Progenitor cell of endocrine pancreas (in vitro differentiated cells): ENCODE results near the gene DRD2. TPM values are rescaled to one million over a fixed set of nuclear protein-coding genes. Genes with fewer than 3 reads are reported as not detected.

Source experiments
- DNase-seq: peaks from one replicate; pipeline ENCODE4 v3.0.0; 2021; ENCODE audit warnings: low spot score; ENCODE audit not compliant: unreplicated experiment
- H3K27ac Mint-ChIP-seq: 2 replicates; pipeline ENCODE4 v1.8.0; 2021; ENCODE audit warnings: mild to moderate bottlenecking, moderate library complexity, mixed read lengths
- H3K27me3 Mint-ChIP-seq: 2 replicates; pipeline ENCODE4 v1.8.0; 2021; ENCODE audit warnings: mixed read lengths
- H3K36me3 Mint-ChIP-seq: 2 replicates; pipeline ENCODE4 v1.8.0; 2022; ENCODE audit warnings: mixed read lengths; ENCODE audit not compliant: insufficient read depth
- H3K4me1 Mint-ChIP-seq: 2 replicates; pipeline ENCODE4 v1.8.0; 2021; ENCODE audit warnings: low read depth, mixed read lengths
- H3K4me3 Mint-ChIP-seq: 2 replicates; pipeline ENCODE4 v1.8.0; 2021; ENCODE audit warnings: low read depth, mild to moderate bottlenecking, moderate library complexity, mixed read lengths
- H3K9me3 Mint-ChIP-seq: 2 replicates; pipeline ENCODE4 v1.8.0; 2021; ENCODE audit warnings: low read depth, mixed read lengths
- CTCF ChIP-seq: fragments of 200-600 bp; sonication (generic); IDR thresholded peaks from one replicate; pipeline ENCODE4 v1.5.0; 2021; ENCODE audit warnings: antibody characterized with exemption, mild to moderate bottlenecking; ENCODE audit not compliant: unreplicated experiment
- total RNA-seq: library from RNA; stranded (reverse); gene quantifications from 2 replicates; pipeline ENCODE4 v1.2.1, GENCODE V29; 2021

The DRD2 gene
- total RNA-seq, 1 donor from 2014 or later: 0.22 TPM

DNA sequence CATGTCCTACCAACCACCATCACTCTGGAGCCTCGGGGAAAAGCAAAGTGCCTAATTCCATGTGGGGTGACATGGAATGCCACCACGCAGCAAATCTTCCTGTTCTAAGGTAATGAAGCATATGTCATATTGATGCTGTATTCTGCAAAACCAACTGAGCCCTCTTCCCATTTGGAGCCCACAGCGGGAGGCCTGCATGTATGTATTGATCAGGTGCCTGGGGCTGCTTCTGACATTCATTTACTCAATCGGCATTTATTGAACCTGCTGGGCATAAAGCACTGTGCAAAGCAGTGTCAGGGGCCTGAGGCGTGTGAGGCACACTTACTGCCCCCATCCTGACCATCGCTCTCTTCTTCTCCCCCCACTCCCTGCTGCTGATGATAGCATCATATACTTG, 48.5 kb downstream of the DRD2 start:
- TF ChIP-seq CTCF: no peak
- Mint-ChIP-seq H3K27me3 (peaks cover 4% of the 10 kb centered on the region), H3K36me3 (no peaks in the 10 kb centered on the region), H3K4me3 (no peak overlapping the region), H3K4me1 (peaks cover 1% of the 10 kb centered on the region), H3K27ac (no peak overlapping the region), H3K9me3 (no peaks in the 10 kb centered on the region)
- no peak for DNase-seq

GRCh38 chr11:113420808-113421207, 54.4 kb downstream of the DRD2 start:
- H3K36me3 Mint-ChIP-seq: no peaks in the 10 kb centered on the region
- TF ChIP-seq CTCF: no peak
- DNase-seq: no peak
- H3K4me1 Mint-ChIP-seq: no peaks in the 10 kb centered on the region
- H3K4me3 Mint-ChIP-seq: no peak overlapping the region
- H3K27me3 Mint-ChIP-seq: peaks cover 10% of the 10 kb centered on the region
- no peaks in the 10 kb centered on the region for H3K9me3 Mint-ChIP-seq
- H3K27ac Mint-ChIP-seq: no peak overlapping the region

GRCh38 chr11:113419454-113420003, 55.7 kb downstream of the DRD2 start:
- Mint-ChIP-seq H3K27me3 (peaks cover 10% of the 10 kb centered on the region), H3K4me1 (no peaks in the 10 kb centered on the region), H3K9me3 (no peaks in the 10 kb centered on the region), H3K4me3 (no peak overlapping the region), H3K36me3 (no peaks in the 10 kb centered on the region), H3K27ac (no peak overlapping the region)
- DNase-seq: no peak
- TF ChIP-seq CTCF: no peak

DNA sequence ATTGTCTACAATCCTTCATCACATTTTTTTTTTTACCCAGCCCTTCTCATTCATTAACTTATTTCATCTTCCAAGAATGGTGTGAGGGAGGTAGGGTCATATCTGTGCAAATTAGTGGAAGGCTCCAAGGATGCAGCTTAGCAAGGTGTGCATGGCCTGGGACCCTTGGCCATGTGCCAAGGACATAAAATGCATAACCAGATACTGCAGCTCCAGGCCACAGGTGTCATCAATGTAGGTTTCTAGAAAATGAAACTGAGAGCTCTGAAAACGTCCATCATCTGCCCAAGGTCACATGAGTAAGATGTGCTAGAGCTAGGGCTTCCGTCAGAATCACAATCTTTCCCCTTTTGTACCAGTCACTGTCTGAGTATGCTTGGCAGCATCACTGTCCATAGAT, 57.8 kb downstream of the DRD2 start:
- peaks cover 10% of the 10 kb centered on the region for H3K27me3 Mint-ChIP-seq
- DNase-seq: no peak
- H3K4me1 Mint-ChIP-seq: no peaks in the 10 kb centered on the region
- H3K27ac Mint-ChIP-seq: no peak overlapping the region
- no peak overlapping the region for H3K4me3 Mint-ChIP-seq
- no peaks in the 10 kb centered on the region for H3K9me3 Mint-ChIP-seq
- no peak for TF ChIP-seq CTCF
- H3K36me3 Mint-ChIP-seq: no peaks in the 10 kb centered on the region

- Mint-ChIP-seq H3K4me1 (no peaks in the 10 kb centered on the region), H3K9me3 (no peaks in the 10 kb centered on the region), H3K27ac (no peak overlapping the region), H3K27me3 (peaks cover 6% of the 10 kb centered on the region), H3K4me3 (no peak overlapping the region), H3K36me3 (no peaks in the 10 kb centered on the region)
- DNase-seq: no peak
- no peak for TF ChIP-seq CTCF
Measured at GRCh38 chr11:113415343-113415742, 59.9 kb downstream of the DRD2 start.
